Gastroesophageal sphincter (tissue), 3 donors: Measurements from ENCODE around the gene PARVG.

Source experiments
- POLR2A ChIP-seq, 2 donors: fragments of 450-650 bp; IDR thresholded peaks; one replicate each; pipeline ENCODE4 v1.6.1; 2017; ENCODE audit warnings: antibody characterized with exemption in 2 of 2, mild to moderate bottlenecking in 2 of 2, moderate library complexity in 1 of 2
- POLR2AphosphoS5 ChIP-seq: sonication (generic); formaldehyde crosslinking; IDR thresholded peaks from one replicate; pipeline ENCODE4 v1.6.1; 2017; ENCODE audit warnings: antibody characterized with exemption
- TF ChIP-seq, protein P1 (sequence below), 4 experiments: fragments of 200-600 bp in 2 of 4; fragments of 450-650 bp in 2 of 4; sonication (generic) in 1 of 4; IDR thresholded peaks; one replicate each; pipeline ENCODE4 v1.5.1; 2017 to 2019; ENCODE audit warnings: antibody characterized with exemption in 4 of 4, mild to moderate bottlenecking in 2 of 4, moderate library complexity in 2 of 4

DNA sequence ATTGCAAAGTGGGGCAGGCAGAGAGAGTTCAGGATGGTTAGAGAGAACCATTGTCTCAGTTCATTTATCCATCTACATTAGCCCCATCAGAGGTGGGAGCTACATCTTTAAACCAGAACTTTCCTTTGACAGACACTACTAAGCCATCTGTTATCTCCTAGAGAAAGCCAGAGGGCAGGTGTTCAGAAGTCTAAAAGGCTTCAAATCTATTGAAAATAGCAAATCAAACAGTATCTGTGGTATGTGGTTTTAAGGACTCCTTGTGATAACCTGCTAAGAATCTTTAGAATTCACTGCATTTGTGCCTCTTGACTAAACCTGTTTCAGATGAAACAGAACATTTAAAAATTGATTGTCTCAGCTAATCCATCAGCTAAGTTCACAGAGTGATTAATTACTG, 43.9 kb upstream of the PARVG start:
- TF ChIP-seq, protein P1, sequence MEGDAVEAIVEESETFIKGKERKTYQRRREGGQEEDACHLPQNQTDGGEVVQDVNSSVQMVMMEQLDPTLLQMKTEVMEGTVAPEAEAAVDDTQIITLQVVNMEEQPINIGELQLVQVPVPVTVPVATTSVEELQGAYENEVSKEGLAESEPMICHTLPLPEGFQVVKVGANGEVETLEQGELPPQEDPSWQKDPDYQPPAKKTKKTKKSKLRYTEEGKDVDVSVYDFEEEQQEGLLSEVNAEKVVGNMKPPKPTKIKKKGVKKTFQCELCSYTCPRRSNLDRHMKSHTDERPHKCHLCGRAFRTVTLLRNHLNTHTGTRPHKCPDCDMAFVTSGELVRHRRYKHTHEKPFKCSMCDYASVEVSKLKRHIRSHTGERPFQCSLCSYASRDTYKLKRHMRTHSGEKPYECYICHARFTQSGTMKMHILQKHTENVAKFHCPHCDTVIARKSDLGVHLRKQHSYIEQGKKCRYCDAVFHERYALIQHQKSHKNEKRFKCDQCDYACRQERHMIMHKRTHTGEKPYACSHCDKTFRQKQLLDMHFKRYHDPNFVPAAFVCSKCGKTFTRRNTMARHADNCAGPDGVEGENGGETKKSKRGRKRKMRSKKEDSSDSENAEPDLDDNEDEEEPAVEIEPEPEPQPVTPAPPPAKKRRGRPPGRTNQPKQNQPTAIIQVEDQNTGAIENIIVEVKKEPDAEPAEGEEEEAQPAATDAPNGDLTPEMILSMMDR (IDR thresholded peaks at IDR 0.05): no peak
- no peak for TF ChIP-seq POLR2AphosphoS5
- TF ChIP-seq POLR2A (IDR thresholded peaks at IDR 0.05): no peak
